NCI-H345 (cell line): ENCODE results near the gene CPT2.

Source experiments
- DNase-seq: peaks from one replicate; lab custom pipeline; 2025; lab: John Stamatoyannopoulos, UW

The CPT2 gene

GRCh38 chr1:53196485-53197290 is at the start of gene CPT2:
Gene CPT2 (plus strand): TSS chr1:53196824. CDS start chr1:53196944, 120 bp downstream.
- peak; percentile 93 for DNase-seq

GRCh38 chr1:53147174-53147573 is 49.5 kb upstream of the CPT2 start:
- no peak for DNase-seq

GRCh38 chr1:53148123-53148522 is 48.5 kb upstream of the CPT2 start:
- no peak for DNase-seq

GRCh38 chr1:53153752-53154151 is 42.9 kb upstream of the CPT2 start:
- no peak for DNase-seq

GRCh38 chr1:53154859-53155438 is 41.7 kb upstream of the CPT2 start:
- no peak for DNase-seq

GRCh38 chr1:53155534-53155933 is 41.1 kb upstream of the CPT2 start:
- no peak for DNase-seq

GRCh38 chr1:53155945-53156344 is 40.7 kb upstream of the CPT2 start:
- DNase-seq, result no peak

GRCh38 chr1:53156783-53157182 is 39.8 kb upstream of the CPT2 start:
- no peak for DNase-seq

GRCh38 chr1:53158900-53159299 is 37.7 kb upstream of the CPT2 start:
- DNase-seq, result no peak

- no peak for DNase-seq
Observed at GRCh38 chr1:53160924-53161378, 35.7 kb upstream of the CPT2 start.

- DNase-seq, result no peak
Observed at GRCh38 chr1:53162621-53163020, 34.0 kb upstream of the CPT2 start.

- no peak for DNase-seq
Observed at GRCh38 chr1:53163291-53163768, 33.3 kb upstream of the CPT2 start.

- DNase-seq, result no peak
Observed at GRCh38 chr1:53165408-53165961, 31.1 kb upstream of the CPT2 start.

- no peak for DNase-seq
Observed at GRCh38 chr1:53166366-53166765, 30.3 kb upstream of the CPT2 start.

GRCh38 chr1:53166912-53167311 is 29.7 kb upstream of the CPT2 start:
- DNase-seq, result no peak

- peak; percentile 48 for DNase-seq
Observed at GRCh38 chr1:53172426-53173128, 24.0 kb upstream of the CPT2 start.

- no peak for DNase-seq
Observed at GRCh38 chr1:53174971-53175913, 21.4 kb upstream of the CPT2 start.

GRCh38 chr1:53176452-53177208 is 20.0 kb upstream of the CPT2 start:
- peak; percentile 60 for DNase-seq

- DNase-seq, result no peak
Observed at GRCh38 chr1:53180226-53180625, 16.4 kb upstream of the CPT2 start.

- no peak for DNase-seq
Observed at GRCh38 chr1:53180951-53181350, 15.7 kb upstream of the CPT2 start.
